Lung microvascular endothelial cell (primary cell): ENCODE data around the gene MYOM3. TPM values are rescaled to one million over a fixed set of nuclear protein-coding genes. Genes with fewer than 3 reads are reported as not detected.

Source experiments
- DNase-seq, 2 donors: peaks; one replicate each; pipeline versions ENCODE4 v3.0.0 to v3.0.0-alpha.2; 2010; ENCODE audit warnings: low read depth in 2 of 2
- total RNA-seq: library from RNA; depleted of rRNA; stranded (reverse); fragments of >200 nt; gene quantifications from 2 replicates; pipeline ENCODE4 v1.2.1, GENCODE V29; 2014

MYOM3 gene
- total RNA-seq, 1 donor from 2014 or later, result not detected

GRCh38 chr1:24114753-24115152 is 2.8 kb upstream of the MYOM3 start:
- no peak for DNase-seq

DNA sequence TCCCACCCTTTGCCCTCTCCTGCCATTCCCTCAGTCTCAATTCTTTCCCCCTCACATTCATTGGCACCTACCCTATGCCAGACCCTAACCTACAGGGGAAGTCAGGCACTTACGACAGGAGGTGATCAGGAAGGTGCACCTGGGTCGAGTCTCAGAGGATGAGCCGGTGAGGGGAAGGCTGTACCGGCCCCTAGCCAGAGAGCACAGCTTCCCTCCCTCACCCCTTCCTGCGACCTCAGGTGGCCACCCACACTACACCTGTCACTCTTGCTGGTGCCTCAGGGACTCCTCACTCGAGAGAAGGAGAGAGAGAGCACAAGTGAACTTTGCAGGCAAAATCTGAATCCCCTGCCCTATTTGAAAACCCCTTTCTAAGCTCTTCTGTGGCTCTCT is 1.7 kb upstream of the MYOM3 start:
- no peak for DNase-seq

GRCh38 chr1:24111262-24111995 is 506 bp downstream of the MYOM3 start:
- peak in 1 of 2 donors; percentile 53 for DNase-seq

- DNase-seq, result no peak
These were observed 1.2 kb downstream of the MYOM3 start for GRCh38 chr1:24110642-24111261.

DNA sequence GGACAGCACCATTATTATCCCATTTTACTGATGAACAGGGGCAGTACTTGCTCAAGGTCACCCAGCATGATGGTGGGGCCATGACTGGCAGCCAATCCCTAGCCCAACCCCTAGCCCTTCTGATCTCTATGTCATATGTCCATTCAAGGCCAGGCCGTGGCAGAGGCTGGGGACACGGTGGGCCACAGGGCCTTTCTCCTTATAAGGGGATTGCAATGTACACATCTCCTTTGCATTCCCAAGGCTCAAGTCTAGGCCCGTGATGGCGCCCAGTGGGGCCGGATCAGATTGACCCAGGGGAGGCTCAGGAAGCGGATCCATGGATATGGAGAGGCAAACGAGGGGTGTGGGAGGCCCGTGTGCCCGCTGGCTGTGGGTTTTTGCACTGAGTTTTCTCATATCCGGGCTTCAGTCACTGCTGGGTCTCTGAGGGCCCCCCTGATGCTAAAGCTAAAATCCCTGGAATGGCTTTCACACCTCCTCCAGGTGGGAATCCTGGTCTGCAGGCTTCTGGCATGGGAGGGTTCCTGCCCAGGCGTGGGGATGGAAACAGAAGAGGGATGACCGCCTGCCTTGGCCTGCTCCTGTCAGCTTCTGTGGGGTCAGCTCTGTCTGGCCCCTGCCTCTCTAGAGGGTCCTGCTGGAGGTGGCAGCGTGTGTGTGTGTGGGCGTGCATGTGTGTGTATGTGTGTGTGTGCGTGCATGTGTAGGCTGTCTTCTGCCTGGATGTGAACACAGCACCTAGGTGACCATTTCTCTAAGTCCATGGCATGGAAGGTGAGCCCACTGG is 2.1 kb downstream of the MYOM3 start:
- DNase-seq, result no peak

DNA sequence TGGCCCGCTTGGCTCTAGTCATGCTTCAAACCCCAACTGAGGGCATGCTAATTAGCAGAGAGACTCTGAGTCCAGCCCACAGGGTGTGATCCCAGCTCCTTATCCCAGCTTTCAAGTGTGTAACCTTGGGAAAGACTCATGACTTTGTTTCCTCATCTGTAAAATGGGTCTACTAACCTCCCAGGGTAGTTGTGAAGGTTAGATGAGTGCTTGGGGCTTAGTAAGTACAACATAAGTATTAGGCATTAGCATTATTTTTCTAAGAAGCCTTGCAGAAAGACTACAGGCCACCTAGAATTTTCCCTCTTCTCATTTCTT is 2.8 kb downstream of the MYOM3 start:
- no peak for DNase-seq

DNA sequence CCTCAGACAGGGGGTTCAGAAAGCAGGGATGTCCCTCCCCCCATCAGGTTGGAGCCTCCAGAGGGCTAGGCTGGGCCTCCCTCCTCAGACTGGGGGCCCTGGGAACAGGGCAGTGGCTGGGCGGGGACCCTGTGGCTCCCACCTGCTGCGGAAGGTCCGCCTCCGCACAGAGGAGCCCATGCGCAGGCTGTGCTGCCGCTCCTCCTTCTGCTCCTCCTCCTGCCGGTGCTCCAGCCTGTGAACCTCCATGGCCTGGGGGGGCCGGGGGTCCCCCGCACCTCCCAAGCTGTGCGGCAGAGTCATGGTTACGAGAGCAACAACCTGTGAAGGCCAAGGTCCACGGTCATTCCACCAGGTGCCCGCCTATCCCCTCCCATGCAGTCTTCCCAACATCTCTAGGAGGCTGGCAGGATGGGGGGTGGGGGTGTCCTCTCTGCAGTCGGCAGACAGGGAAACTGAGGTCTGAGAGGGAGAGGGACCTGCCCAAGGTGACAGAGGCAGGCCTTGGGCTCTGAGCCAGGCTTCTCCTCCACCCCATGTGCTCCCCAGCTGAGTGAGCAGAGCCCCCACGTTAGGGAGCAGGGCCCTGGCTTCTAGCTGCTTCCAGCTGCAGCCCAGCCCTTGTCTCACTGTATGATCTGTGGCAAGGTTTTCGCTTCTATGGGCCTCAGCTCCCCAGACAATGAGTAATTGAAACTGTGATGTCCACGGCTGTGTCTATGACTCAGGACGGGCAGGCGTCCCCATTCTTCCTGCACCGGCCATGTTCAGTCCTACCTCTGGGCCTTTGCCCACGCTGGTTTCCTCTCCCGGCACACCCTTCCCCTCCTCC is 3.4 kb downstream of the MYOM3 start:
- DNase-seq, result peak; percentile 53 to 90

DNA sequence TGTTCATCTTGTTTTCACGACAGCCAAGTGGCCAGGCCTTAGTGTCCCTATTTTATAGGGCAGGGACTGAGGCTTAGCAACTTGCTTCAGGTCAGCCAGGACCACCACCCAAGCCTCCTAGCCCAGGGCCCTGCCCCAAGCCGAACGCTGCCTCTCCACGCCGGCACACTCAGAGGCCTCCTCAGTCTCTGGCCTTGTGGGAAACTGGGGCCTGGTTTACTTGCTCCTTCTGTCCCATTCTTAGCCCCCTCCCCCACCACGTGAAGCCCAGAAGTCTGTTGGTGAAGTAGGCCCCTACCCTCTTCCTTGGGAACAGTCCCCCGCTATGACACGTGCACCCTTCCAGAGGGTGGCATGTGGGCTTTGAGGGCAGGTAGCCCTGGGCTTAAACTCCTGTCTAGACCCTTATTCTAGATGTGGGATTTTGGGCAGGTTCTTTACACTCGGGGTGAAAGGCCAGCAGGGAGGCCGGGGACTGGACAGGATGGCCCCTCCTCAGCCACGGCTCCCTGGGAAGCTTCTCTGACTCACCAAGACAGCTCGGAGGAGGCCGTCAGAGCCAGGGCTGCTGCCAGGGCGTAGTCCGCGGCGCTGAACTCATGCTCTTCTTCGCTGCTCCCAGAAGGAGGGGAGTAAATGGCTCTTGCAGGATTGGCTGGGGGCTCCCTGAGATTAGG is 4.3 kb downstream of the MYOM3 start:
- DNase-seq, result peak in 1 of 2 donors; percentile 76

DNA sequence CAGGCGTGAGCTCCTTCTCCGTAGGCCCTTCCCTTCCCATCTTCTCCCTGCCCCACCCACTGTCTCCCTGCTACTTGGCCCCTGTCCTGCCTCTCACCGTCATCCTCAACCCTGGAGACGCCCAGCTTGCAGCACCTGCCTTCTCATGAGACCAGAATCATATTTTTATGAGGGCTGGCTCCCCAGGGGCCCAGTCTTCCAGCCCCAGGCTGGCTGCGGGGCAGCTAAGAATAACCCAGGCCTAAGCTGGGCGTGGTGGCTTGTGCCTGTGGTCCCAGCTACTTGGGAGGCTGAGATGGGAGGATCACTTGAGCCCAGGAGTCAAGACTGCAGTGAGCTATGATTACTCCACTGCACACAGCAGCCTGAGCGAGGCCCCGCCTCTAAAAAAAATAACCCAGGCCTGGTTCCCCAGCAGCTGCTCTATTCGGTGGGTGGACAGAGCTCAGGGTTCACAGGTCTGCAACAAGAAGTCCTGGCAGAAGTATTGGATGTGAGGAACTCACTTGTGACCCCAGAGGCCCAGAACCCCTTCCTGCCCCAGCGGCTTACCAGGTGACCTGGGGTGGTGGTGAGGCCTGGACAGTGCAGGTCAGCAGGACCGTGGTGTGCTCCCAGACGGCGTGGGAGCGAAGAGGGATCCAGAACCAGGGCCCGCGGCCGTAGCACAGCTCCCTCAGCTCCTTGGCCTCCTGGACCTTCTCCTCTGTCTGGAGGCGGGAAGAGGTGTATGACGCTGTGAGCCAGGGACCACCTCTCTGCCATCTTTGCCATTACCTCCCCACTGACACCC is 6.4 kb downstream of the MYOM3 start:
- no peak for DNase-seq

DNA sequence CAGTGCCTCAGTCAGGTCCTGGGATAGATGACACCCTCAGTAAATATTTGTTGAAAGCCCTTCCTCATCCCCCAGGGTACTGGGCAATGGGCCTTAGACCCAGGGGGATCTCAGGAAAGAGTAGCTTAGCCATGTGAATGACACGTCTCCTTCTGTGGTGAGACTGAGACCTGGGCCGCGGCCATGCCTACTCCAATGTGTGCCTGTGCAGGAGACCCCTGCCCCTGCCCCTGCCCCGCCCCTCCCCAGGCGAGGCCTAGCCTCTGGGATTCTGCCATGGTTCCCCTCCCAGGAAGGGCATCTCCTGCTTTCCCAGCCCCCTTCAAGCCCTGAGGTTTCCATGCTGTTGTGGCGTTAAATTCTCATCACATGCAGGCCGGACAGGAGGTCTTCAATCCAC is 7.1 kb downstream of the MYOM3 start:
- DNase-seq, result no peak

GRCh38 chr1:24103879-24104278 is 8.1 kb downstream of the MYOM3 start:
- DNase-seq, result no peak

GRCh38 chr1:24103408-24103807 is 8.5 kb downstream of the MYOM3 start:
- no peak for DNase-seq

DNA sequence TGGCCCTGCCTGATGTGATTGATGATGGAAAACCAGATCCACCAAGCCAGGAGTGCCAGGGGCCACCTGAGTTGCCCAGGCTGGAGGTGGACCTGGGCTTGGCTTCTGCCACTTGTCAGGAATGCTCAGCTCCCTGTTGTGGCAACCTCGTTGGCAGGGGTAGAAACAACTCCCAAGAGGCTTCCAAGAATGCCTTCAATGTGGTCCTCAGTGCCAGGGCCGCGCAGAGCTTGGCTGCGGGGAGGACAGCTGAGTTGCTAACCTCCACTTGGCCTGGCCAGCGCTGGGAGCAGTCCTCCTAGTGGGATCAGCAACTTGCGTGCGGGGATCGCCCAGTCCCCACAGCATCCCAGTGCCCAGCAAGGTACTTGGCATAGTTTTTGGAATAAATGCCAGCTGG is 9.0 kb downstream of the MYOM3 start:
- DNase-seq, result no peak

DNA sequence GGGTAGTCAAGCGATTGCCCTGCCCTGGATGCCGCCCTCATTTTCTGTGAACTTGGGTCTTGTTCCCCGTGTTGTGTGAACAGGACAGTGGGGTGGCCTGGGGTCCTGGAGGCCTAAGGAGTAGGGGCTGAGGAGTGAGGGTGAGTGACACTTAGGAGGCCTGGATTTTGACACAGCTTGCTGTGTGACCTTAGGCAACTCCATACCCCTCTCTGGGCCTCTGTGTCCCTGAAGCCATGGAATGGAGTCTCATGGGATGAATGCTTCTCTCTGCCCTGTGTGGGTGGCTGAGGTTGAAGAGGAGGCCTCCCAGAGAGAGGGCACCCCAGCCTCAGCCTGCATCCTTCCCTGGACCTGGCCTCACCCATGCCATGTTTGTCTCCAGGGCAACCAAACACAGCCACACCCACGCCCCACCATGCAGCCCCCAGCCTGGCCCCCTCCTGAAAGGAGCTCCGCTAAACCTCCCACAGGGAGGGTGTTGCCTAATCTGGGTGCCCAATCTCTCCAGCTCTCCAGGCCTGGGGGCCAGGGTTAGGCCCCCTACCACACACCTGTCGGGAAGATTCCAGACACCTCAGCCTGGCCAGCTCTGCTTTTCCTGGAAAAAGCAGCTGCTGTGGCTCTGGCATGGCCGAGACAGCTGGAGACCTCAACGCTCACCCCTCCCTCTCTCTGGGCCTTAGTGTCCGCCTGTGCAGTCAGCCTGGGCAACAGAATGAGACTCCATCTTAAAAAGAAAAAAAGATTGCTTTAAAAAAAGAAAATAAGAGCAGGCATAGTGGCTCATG is 9.9 kb downstream of the MYOM3 start:
- DNase-seq, result no peak

DNA sequence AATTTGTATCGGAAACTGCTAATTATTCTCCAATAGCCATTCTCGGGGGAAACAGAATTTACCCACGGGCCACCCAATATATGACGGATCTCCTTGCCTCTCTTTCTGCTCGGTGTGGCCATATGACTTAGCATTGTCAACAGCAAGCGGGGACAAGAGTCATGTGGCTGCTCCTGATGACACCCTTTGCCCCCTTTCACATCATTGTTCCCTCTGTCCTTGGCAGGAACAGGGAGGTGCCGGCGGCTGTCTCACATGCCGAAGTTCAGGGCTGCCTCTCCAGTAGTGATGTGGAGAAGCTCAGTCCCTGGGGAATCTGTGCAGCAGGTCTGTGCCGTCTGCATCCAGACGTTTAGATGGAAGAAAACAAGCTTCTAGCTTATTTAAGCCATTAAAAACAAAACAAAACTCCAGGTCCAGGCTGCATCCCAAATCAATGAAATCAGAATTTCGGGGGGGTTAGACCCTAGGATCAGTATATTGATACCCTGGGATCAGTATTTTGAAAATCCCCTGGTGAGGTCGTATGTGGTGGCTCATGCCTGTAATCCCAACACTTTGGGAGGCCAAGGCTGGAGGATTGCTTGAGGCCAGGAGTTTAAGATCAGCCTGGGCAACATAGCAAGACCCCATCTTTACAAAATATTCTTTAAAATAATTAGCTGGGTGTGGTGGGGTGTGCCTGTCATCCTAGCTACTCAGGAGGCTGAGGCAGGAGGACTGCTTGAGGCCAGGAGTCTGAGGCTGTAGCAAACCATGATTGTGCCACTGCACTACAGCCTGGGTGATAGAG is 10.8 kb downstream of the MYOM3 start:
- DNase-seq, result no peak

GRCh38 chr1:24098943-24099638 is 12.8 kb downstream of the MYOM3 start:
- DNase-seq, result no peak

DNA sequence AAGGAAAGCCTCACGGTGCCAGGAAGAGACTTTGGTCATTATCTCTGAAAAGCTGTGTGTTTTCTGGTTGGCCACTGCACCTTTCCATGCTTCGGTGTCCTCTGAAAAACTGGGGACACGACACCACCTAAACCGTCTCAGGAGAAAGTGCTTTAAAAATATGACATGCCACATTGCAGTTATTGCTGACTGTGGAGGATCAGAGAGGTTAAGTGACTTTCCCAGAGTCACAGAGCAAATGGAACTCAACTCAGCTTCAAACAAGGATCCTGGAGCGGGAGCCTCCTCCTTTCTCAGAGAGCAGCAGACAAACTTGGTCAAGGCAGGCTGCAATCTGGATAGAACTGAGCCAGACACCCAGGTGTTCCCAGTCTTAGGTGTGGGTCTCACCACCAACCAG is 13.8 kb downstream of the MYOM3 start:
- no peak for DNase-seq

GRCh38 chr1:24097663-24098062 is 14.3 kb downstream of the MYOM3 start:
- no peak for DNase-seq
